Loucy (cell line): Measurements from ENCODE around the gene MGAM2.

Experiments
- CTCF ChIP-seq: fragments of 200-600 bp; sonication (generic); conservative IDR thresholded peaks from 2 replicates; pipeline ENCODE4 v1.5.1; 2014; ENCODE audit warnings: mild to moderate bottlenecking, antibody characterized with exemption, low read length
- EZH2phosphoT487 ChIP-seq: fragments of 200-600 bp; IDR thresholded peaks from 2 replicates; pipeline ENCODE4 v1.6.1; 2018; ENCODE audit warnings: antibody characterized with exemption, mild to moderate bottlenecking, moderate library complexity, borderline replicate concordance

- TF ChIP-seq CTCF (no peak), EZH2phosphoT487 (no peak)
Observed at GRCh38 chr7:142104550-142105527, 6.7 kb upstream of the MGAM2 start.
